Measurements from ENCODE around the gene KLHL5.
A peak's percentile ranks its signal among the peaks of the same experiment; 100 is the strongest.

KLHL5 gene

GRCh38 chr4:39036172-39036571, 25.9 kb upstream of the KLHL5 start:
- ATAC-seq (ENCODE audit: low read depth), result no peak
- no peaks in the 10 kb centered on the region for H3K27me3 Mint-ChIP-seq
- H3K9me3 Mint-ChIP-seq, result no peaks in the 10 kb centered on the region
- H3K4me3 Mint-ChIP-seq, result no peak overlapping the region
- H3K4me1 Mint-ChIP-seq, result peaks cover 10% of the 10 kb centered on the region
- no peak for DNase-seq (ENCODE audit: low spot score in 2 of 2)
- no peaks in the 10 kb centered on the region for H3K36me3 Mint-ChIP-seq
- H3K27ac Mint-ChIP-seq, result peak overlapping the region; percentile 10

- H3K9me3 Mint-ChIP-seq, result no peaks in the 10 kb centered on the region
- DNase-seq (ENCODE audit: low spot score in 2 of 2) (no peak), ATAC-seq (ENCODE audit: low read depth) (peak; percentile 19)
- peak overlapping the region; percentile 10 for H3K27ac Mint-ChIP-seq
- H3K4me3 Mint-ChIP-seq, result peak overlapping the region; percentile 61
- no peaks in the 10 kb centered on the region for H3K27me3 Mint-ChIP-seq
- H3K4me1 Mint-ChIP-seq, result peaks cover 13% of the 10 kb centered on the region
- H3K36me3 Mint-ChIP-seq, result no peaks in the 10 kb centered on the region
Measured at GRCh38 chr4:39037491-39037825, 24.6 kb upstream of the KLHL5 start.

GRCh38 chr4:39037941-39038340, 24.1 kb upstream of the KLHL5 start:
- Mint-ChIP-seq H3K27ac (peak overlapping the region; percentile 10), H3K9me3 (no peaks in the 10 kb centered on the region), H3K4me3 (peak overlapping the region; percentile 39), H3K27me3 (no peaks in the 10 kb centered on the region), H3K4me1 (peaks cover 14% of the 10 kb centered on the region), H3K36me3 (no peaks in the 10 kb centered on the region)
- DNase-seq (ENCODE audit: low spot score in 2 of 2) (no peak), ATAC-seq (ENCODE audit: low read depth) (no peak)

- H3K4me3 Mint-ChIP-seq, result no peak overlapping the region
- H3K27ac Mint-ChIP-seq, result no peak overlapping the region
- no peaks in the 10 kb centered on the region for H3K27me3 Mint-ChIP-seq
- no peaks in the 10 kb centered on the region for H3K9me3 Mint-ChIP-seq
- no peak for DNase-seq (ENCODE audit: low spot score in 2 of 2)
- no peaks in the 10 kb centered on the region for H3K36me3 Mint-ChIP-seq
- peaks cover 23% of the 10 kb centered on the region for H3K4me1 Mint-ChIP-seq
- no peak for ATAC-seq (ENCODE audit: low read depth)
Measured at GRCh38 chr4:39039108-39039507, 22.9 kb upstream of the KLHL5 start.

GRCh38 chr4:39042366-39042765, 19.7 kb upstream of the KLHL5 start:
- Mint-ChIP-seq H3K27me3 (no peaks in the 10 kb centered on the region), H3K9me3 (no peaks in the 10 kb centered on the region), H3K36me3 (no peaks in the 10 kb centered on the region), H3K4me1 (peaks cover 30% of the 10 kb centered on the region), H3K4me3 (peak overlapping the region; percentile 19), H3K27ac (peak overlapping the region; percentile 64)
- DNase-seq (ENCODE audit: low spot score in 2 of 2) (no peak), ATAC-seq (ENCODE audit: low read depth) (no peak)

GRCh38 chr4:39043058-39043860, 18.8 kb upstream of the KLHL5 start:
- no peaks in the 10 kb centered on the region for H3K36me3 Mint-ChIP-seq
- peaks cover 35% of the 10 kb centered on the region for H3K4me1 Mint-ChIP-seq
- peak overlapping the region; percentile 86 for H3K4me3 Mint-ChIP-seq
- ATAC-seq (ENCODE audit: low read depth) (no peak), DNase-seq (ENCODE audit: low spot score in 2 of 2) (no peak)
- peak overlapping the region; percentile 97 for H3K27ac Mint-ChIP-seq
- H3K27me3 Mint-ChIP-seq, result no peaks in the 10 kb centered on the region
- no peaks in the 10 kb centered on the region for H3K9me3 Mint-ChIP-seq

- ATAC-seq (ENCODE audit: low read depth) (peak; percentile 6), DNase-seq (ENCODE audit: low spot score in 2 of 2) (no peak)
- Mint-ChIP-seq H3K4me1 (peaks cover 40% of the 10 kb centered on the region), H3K36me3 (no peaks in the 10 kb centered on the region), H3K27ac (peak overlapping the region; percentile 97), H3K4me3 (peak overlapping the region; percentile 86), H3K27me3 (no peaks in the 10 kb centered on the region), H3K9me3 (no peaks in the 10 kb centered on the region)
Measured at GRCh38 chr4:39043861-39044363, 18.1 kb upstream of the KLHL5 start.

- ATAC-seq (ENCODE audit: low read depth) (peak; percentile 82), DNase-seq (ENCODE audit: low spot score in 2 of 2) (peak; percentile 92 to 98)
- H3K27ac Mint-ChIP-seq, result peak overlapping the region; percentile 97
- no peaks in the 10 kb centered on the region for H3K27me3 Mint-ChIP-seq
- no peaks in the 10 kb centered on the region for H3K9me3 Mint-ChIP-seq
- H3K4me3 Mint-ChIP-seq, result peak overlapping the region; percentile 86
- H3K36me3 Mint-ChIP-seq, result no peaks in the 10 kb centered on the region
- H3K4me1 Mint-ChIP-seq, result peaks cover 40% of the 10 kb centered on the region
Measured at GRCh38 chr4:39044364-39044955, 17.6 kb upstream of the KLHL5 start.

GRCh38 chr4:39044956-39045826, 16.8 kb upstream of the KLHL5 start:
- no peaks in the 10 kb centered on the region for H3K9me3 Mint-ChIP-seq
- DNase-seq (ENCODE audit: low spot score in 2 of 2), result peak in 1 of 2 donors; percentile 20
- H3K27me3 Mint-ChIP-seq, result no peaks in the 10 kb centered on the region
- peaks cover 40% of the 10 kb centered on the region for H3K4me1 Mint-ChIP-seq
- no peaks in the 10 kb centered on the region for H3K36me3 Mint-ChIP-seq
- peak overlapping the region; percentile 81 for H3K4me3 Mint-ChIP-seq
- peak; percentile 17 for ATAC-seq (ENCODE audit: low read depth)
- H3K27ac Mint-ChIP-seq, result peak overlapping the region; percentile 97

- Mint-ChIP-seq H3K4me3 (peak overlapping the region; percentile 81), H3K4me1 (peaks cover 42% of the 10 kb centered on the region), H3K27me3 (no peaks in the 10 kb centered on the region), H3K9me3 (no peaks in the 10 kb centered on the region), H3K27ac (peak overlapping the region; percentile 97), H3K36me3 (peaks cover 2% of the 10 kb centered on the region)
- no peak for ATAC-seq (ENCODE audit: low read depth)
- DNase-seq (ENCODE audit: low spot score in 2 of 2), result no peak
Measured at GRCh38 chr4:39045827-39046221, 16.2 kb upstream of the KLHL5 start.

- peaks cover 46% of the 10 kb centered on the region for H3K4me1 Mint-ChIP-seq
Measured at GRCh38 chr4:39046249-39046648, 15.8 kb upstream of the KLHL5 start.

GRCh38 chr4:39047681-39048080, 14.4 kb upstream of the KLHL5 start:
- DNase-seq (ENCODE audit: low spot score in 2 of 2) (no peak), ATAC-seq (ENCODE audit: low read depth) (no peak)
- Mint-ChIP-seq H3K27me3 (no peaks in the 10 kb centered on the region), H3K36me3 (peaks cover 3% of the 10 kb centered on the region), H3K4me1 (peaks cover 47% of the 10 kb centered on the region), H3K27ac (peak overlapping the region; percentile 24), H3K4me3 (peak overlapping the region; percentile 9), H3K9me3 (no peaks in the 10 kb centered on the region)

More at GRCh38 chr4:39046249-39046648, 15.8 kb upstream of the KLHL5 start:
- peak overlapping the region; percentile 81 for H3K4me3 Mint-ChIP-seq
- ATAC-seq (ENCODE audit: low read depth), result no peak
- DNase-seq (ENCODE audit: low spot score in 2 of 2), result no peak
- no peaks in the 10 kb centered on the region for H3K9me3 Mint-ChIP-seq
- H3K27me3 Mint-ChIP-seq, result no peaks in the 10 kb centered on the region
- H3K36me3 Mint-ChIP-seq, result peaks cover 3% of the 10 kb centered on the region
- peak overlapping the region; percentile 97 for H3K27ac Mint-ChIP-seq

- peak overlapping the region; percentile 9 for H3K4me3 Mint-ChIP-seq
- H3K27ac Mint-ChIP-seq, result peak overlapping the region; percentile 14
- peaks cover 43% of the 10 kb centered on the region for H3K4me1 Mint-ChIP-seq
- no peaks in the 10 kb centered on the region for H3K9me3 Mint-ChIP-seq
- ATAC-seq (ENCODE audit: low read depth), result no peak
- no peak for DNase-seq (ENCODE audit: low spot score in 2 of 2)
- H3K27me3 Mint-ChIP-seq, result no peaks in the 10 kb centered on the region
- H3K36me3 Mint-ChIP-seq, result peaks cover 3% of the 10 kb centered on the region
Measured at GRCh38 chr4:39048311-39048710, 13.7 kb upstream of the KLHL5 start.

- H3K36me3 Mint-ChIP-seq, result peaks cover 3% of the 10 kb centered on the region
- no peaks in the 10 kb centered on the region for H3K9me3 Mint-ChIP-seq
- peak overlapping the region; percentile 51 for H3K27ac Mint-ChIP-seq
- no peak for ATAC-seq (ENCODE audit: low read depth)
- H3K27me3 Mint-ChIP-seq, result no peaks in the 10 kb centered on the region
- peaks cover 49% of the 10 kb centered on the region for H3K4me1 Mint-ChIP-seq
- H3K4me3 Mint-ChIP-seq, result no peak overlapping the region
- DNase-seq (ENCODE audit: low spot score in 2 of 2), result no peak
Measured at GRCh38 chr4:39050590-39050989, 11.4 kb upstream of the KLHL5 start.
